Body of pancreas (tissue), 4 donors: ENCODE results near the gene HARBI1.

Experiments used
- CTCF ChIP-seq, 7 experiments: fragments of 450-650 bp in 4 of 7; fragments of 200-600 bp in 3 of 7; sonication (generic) in 3 of 7; IDR thresholded peaks; one replicate each; pipeline ENCODE4 v1.5.1; 2016 to 2019; ENCODE audit warnings: antibody characterized with exemption in 7 of 7
- POLR2A ChIP-seq, 3 donors: fragments of 450-650 bp; IDR thresholded peaks; one replicate each; pipeline ENCODE4 v1.6.1; 2016; ENCODE audit warnings: antibody characterized with exemption in 3 of 3, mild to moderate bottlenecking in 2 of 3

DNA sequence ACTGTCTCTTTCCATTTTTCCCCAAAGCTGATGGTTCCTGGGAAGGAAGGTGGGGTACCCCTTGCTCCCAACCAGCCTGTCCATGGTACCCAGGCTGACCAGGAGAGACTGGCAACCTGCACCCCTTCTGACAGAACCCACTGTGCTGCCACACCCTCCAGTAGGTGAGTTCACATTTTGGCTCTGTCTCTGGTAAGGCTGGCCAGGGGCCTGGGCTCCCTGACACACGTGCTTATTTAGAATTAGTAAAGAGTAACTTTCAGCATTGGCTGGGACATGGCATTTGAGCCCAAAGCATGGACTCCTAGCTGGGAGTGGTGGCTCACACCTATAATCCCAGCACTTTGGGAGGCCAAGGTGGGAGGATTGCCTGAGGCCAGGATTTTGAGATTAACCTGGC lies 48.3 kb upstream of the HARBI1 start:
- TF ChIP-seq CTCF (IDR thresholded peaks at IDR 0.05) (no peak), POLR2A (IDR thresholded peaks at IDR 0.05) (no peak)
